Activated CD4-positive, alpha-beta T cell treated with anti-CD3 and anti-CD28 coated beads for 1 hour (primary cell): ENCODE results near the gene AGAP3.

Source experiments
- DNase-seq: peaks from one replicate; pipeline ENCODE4 v3.0.0-alpha.2; 2020

AGAP3 gene

GRCh38 chr7:151110941-151111645, 24.8 kb downstream of the AGAP3 start:
- peak; percentile 61 for DNase-seq

GRCh38 chr7:151113344-151114150, 27.3 kb downstream of the AGAP3 start:
- no peak for DNase-seq

GRCh38 chr7:151114151-151115090, 28.1 kb downstream of the AGAP3 start:
- no peak for DNase-seq

DNA sequence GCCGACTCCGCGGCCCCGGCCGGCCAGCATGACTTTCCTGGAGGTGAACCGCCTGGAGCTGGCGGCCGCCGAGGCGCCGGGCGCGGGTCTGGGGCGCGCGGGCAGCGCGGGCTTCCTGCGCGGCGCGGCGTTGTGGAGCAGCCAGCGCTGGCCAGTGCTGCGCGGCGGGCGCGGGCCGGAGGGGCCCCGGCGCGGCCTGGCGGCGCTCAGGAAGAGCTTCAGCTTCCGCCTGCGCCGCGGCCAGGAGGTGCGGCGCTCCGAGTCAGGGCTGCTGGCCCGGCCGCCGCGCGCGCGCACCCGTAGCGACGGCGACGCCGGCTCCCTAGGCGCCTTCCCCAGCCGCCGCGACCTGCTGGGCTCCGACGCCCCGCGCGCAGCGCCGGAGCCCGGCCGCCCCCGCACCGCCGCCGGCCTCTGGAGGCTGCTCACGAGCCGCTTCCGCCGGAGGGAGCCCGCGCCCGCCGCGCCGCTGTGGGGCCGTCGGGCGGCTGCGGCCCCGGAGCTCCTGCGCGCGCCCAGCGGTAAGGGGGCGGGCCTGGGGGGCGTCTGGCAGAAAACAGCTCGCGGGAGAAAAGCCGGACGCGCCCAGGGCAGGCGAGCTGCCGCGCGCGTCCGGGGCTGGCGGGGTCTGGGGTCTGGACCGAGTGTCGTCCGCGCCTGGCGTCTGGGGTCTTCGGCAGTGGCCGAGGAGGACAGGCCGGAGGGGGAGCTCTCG, 29.0 kb downstream of the AGAP3 start:
- no peak for DNase-seq

- DNase-seq, result no peak
Observed at GRCh38 chr7:151115836-151116418, 29.7 kb downstream of the AGAP3 start.

- DNase-seq, result no peak
Observed at GRCh38 chr7:151116603-151117440, 30.5 kb downstream of the AGAP3 start.

GRCh38 chr7:151117565-151117964, 31.3 kb downstream of the AGAP3 start:
- DNase-seq, result peak; percentile 34

- no peak for DNase-seq
Observed at GRCh38 chr7:151118108-151119054, 32.1 kb downstream of the AGAP3 start.

GRCh38 chr7:151119055-151119415, 32.8 kb downstream of the AGAP3 start:
- no peak for DNase-seq

- DNase-seq, result no peak
Observed at GRCh38 chr7:151119902-151120301, 33.6 kb downstream of the AGAP3 start.

- no peak for DNase-seq
Observed at GRCh38 chr7:151120896-151121295, 34.6 kb downstream of the AGAP3 start.

DNA sequence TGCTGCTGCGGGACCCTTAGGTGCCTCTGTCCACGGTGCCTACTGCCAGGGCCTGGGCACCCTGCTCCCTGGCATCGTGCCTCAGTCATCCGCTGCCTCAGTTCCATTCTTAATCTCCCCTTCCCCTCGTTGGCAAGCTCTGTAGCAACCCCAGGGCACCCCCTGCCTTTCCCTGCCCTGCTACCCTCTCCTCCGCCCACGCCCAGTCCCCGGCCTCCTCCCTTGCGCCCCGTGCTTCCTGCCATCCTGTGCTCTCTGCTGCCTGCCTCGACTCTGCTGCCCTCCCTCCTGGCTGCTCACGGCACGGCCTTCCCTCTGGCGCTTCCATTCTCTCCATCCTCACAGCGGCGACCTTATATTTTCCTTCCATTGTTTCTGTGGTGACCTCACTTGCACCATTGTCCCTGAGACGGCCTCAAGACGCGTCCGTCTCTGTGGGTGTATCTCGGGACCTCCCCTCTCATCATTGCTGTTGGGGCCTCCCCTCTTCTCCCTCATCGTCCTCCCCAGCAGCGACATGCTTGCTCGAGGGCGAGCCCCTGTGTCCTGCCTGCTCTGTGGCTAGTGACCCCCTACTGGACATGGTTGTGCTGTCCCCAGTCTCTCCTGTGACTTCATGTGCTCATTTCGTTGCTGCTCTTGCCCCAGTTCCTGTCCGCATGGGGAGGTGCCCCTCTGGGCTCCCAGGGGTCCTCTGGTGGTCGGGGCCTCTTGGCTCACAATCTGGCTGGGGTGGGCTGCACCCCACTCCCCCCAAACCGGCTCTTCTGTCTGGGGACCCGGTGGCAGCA, 35.3 kb downstream of the AGAP3 start:
- no peak for DNase-seq

- no peak for DNase-seq
Observed at GRCh38 chr7:151122276-151122675, 36.0 kb downstream of the AGAP3 start.

- no peak for DNase-seq
Observed at GRCh38 chr7:151122796-151123157, 36.5 kb downstream of the AGAP3 start.

DNA sequence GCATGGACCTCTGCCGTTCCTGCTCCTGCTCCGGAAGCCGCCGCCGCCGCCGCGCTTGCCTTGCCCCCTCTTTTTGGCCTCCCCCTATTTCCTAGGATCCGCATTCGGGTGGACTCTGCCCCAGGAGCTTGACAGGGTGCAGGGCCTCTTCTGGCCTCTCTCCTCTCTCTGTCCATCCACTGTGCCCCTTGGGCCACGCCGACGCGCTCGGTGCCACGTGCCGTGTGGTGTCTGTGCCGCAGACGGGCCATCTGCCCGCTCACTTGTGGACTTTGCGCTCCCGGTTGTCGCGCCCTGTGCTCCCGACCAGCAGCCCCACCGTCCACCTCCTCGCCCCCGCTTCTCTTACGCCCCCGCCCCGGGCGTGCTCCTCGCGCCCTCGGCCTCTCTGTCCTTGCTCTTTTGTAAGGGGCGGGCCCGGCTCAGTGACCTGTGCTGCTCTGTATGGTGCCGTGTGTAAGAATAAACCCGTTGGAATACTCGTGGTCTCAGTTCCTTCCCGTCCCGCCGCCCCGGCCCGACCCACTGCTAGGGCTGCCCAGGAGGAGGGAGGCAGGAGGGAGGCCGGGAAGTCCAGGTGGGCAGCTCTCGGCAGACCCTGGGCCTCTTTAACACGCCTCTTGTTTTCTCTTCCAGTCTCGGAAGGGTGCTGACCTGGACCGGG, 37.0 kb downstream of the AGAP3 start:
- DNase-seq, result no peak

DNA sequence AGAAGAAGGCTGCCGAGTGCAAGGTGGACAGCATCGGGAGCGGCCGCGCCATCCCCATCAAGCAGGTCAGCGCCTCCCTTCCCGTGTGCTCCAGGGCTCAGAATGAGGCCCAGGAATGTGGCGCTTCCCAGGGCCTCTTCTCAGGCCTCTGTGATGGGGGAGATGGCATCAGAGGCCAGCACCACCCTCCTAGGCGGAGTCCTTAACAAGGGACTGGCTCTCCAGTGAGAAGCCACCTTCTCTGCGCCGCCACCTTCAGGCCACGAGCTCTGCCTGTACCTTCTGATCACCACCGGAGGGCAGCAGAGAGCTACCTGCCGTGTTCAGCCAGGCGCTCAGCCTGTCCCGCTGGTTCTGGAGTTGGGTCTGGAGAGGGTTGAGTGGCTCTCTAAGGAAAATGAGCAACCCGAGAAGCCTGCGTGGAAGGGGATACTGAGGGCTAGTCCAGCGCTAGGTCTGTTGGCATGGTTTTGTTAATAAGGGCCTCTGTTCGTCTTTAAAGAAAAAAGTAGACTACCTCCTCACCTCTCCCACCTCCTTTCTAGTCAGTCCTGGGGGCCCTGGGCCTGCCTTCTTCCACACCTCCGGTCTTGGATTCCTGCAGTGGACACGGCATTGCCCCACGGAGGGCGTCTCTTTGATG, 37.7 kb downstream of the AGAP3 start:
- peak; percentile 73 for DNase-seq

- no peak for DNase-seq
Observed at GRCh38 chr7:151124481-151124880, 38.2 kb downstream of the AGAP3 start.

DNA sequence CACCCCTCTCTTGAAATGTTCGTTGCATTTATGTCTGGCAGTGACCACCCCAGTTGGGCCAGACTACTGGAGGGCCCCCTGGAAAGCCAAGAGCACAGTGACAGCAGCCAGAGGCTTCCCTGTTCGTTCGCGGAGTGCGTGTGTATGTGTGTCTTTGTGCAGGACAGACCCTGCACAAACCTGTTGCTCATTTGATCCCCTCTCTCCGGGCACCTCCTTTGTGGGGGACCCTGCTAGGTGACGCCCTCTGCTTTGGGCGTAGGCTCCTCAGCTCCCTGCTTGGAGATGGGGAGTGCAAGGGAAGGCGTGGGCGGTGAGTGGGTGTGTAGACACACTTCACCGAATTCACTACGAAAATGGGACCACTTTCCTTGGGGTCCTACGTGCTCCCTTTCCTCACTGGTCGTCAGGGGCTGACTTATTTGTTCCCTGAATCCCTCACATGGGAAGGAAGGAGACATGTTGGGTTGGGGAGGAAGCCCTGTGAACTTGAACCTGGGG, 38.7 kb downstream of the AGAP3 start:
- no peak for DNase-seq
